ENCODE data around the gene CLDN7.

The CLDN7 gene

GRCh38 chr17:7284911-7285310 is 22.6 kb upstream of the CLDN7 start:
- no peak for DNase-seq

- DNase-seq, result no peak
Measured at GRCh38 chr17:7283471-7284216, 21.4 kb upstream of the CLDN7 start.

DNA sequence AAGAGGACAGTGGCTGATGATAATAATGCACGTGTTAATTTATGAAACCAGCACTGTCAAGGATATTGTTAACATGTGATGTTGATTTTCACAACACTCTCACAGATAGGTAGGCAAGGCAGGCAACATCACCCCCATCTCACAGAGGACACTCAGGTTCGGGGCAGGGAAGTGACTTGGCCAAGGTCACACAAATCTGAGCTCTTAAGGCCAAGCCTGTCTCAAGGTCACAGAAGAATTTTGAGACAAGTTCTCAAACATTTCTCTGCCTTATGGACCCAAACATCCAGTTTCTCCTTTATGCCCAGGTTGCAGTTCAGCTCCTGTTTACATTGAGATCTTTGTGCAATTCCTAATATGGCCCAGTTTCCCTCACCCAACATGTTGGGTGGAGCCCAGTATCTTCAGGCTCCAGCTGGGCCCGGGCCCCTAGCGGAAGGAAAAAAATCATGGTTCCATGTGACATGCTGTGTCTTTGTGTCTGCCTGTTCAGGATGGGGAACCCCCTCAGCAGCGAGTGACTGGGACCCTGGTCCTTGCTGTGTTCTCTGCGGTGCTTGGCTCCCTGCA is 20.6 kb upstream of the CLDN7 start:
- no peak for DNase-seq

DNA sequence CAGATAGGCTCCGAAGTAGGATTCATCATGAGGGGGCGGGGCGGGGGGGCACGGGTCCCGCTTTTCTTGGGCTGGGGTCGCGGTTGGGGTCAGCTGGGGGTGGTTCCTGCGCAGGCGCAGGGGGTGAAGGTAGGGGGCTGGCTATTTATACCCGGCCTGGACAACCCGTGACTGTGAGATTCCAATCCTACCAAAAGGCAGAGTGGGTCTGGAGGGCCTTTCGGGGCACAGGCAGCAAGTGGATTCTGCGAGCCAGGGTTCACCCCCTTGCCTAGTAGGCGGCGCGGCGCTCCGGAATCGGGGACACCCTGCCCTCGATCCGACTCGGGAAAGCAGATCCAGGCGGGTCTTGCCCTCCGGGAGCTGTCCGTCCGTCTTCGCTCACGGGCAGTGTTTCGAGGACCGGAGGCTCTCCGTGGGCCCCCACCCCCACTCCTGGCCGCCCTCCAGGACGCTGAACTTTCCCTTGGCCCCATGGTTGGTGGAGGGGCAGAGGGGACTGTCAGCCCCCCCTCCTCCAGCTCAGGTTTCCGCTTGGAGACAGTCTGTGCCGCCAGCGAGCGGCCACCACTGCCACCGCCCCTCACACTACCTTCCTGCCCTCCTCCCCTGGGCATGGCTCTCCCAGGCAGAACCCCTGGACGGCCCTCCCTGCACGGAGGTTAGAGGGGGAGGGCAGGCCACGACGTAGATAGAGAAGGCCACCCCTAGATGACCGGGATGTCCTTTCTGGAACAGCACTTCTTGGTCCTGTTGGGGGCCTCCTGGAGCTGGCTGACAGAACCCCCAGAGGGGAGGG is 19.9 kb upstream of the CLDN7 start:
- no peak for DNase-seq

DNA sequence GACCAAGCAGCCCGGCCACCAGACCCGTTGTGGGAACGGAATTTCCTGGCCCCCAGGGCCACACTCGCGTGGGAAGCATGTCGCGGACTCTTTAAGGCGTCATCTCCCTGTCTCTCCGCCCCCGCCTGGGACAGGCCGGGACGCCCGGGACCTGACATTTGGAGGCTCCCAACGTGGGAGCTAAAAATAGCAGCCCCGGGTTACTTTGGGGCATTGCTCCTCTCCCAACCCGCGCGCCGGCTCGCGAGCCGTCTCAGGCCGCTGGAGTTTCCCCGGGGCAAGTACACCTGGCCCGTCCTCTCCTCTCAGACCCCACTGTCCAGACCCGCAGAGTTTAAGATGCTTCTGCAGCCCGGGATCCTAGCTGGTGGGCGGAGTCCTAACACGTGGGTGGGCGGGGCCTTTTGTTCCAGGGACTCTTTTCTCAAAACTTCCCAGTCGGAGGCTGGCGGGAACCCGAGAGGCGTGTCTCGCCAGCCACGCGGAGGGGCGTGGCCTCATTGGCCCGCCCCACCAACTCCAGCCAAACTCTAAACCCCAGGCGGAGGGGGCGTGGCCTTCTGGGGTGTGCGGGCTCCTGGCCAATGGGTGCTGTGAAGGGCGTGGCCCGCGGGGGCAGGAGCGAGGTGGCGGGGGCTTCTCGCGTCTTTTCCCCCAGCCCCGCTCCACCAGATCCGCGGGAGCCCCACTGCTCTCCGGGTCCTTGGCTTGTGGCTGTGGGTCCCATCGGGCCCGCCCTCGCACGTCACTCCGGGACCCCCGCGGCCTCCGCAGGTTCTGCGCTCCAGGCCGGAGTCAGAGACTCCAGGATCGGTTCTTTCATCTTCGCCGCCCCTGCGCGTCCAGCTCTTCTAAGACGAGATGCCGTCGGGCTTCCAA is 19.0 kb upstream of the CLDN7 start, which contains the start of gene SLC2A4:
Gene SLC2A4, plus strand, starts transcription at position 645 of the 879 bp plus-strand sequence. Its CDS starts 217 bp downstream, at position 862.
- DNase-seq, result peak; percentile 92

DNA sequence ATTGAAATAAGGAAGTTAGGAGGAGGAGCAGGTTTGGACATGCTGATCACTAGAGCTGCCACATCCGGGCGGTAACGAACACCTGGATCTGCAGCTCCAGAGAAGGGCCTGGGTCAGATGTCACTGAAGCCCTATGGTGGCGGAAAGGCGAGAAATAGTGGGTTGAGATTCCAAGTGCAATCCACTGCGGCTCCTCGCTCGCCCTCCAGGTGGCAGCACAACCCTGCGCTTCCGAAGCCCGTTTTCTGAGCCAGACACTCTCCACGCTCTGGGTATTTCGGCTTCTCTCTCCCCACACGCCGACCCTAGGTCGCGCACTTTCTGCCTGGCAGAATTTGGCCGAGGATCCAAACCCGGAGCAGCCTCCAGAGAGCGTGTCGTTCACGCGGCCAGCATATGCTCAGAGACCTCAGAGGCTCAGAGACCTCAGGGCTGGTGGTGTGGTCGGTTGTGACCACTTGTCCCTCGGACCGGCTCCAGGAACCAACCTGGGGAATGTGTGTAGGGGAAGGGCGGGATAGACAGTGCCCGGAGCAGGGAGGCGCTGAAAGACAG is 18.3 kb upstream of the CLDN7 start:
- peak; percentile 83 for DNase-seq

- DNase-seq, result no peak
Measured at GRCh38 chr17:7279448-7279847, 17.2 kb upstream of the CLDN7 start.

DNA sequence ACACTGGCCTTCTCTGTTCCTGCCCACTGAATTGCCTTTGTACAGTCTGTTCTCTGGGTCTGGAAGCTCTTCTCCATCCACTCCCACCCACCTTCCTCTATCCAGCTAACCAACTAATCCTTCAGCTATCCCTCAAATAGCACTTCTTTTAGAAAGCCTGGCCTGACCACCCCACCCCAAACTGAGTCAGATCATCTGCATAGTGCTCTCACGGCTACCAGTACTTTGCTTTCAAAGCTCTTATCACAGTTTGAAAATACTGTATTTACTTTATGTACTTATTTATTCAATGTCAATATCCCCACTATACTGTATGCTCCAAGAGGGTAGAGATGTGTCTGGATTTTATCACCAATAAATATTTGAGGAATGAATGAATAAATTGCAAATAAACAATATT is 4.5 kb upstream of the CLDN7 start:
- no peak for DNase-seq

DNA sequence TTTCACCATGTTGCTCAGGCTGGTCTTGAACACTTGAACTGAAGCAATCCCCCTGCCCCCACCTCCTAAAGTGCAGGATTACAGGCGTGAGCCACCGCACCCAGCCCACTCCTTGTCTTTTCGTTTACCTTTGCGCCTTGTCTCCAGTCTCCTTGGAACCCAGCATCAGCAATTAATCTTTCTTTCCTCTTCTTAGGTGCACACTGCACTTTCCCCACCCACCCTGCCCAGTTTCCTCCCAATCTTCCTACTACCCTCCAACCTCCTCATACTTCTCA is 1.5 kb upstream of the CLDN7 start:
- no peak for DNase-seq

GRCh38 chr17:7262935-7263800 is 890 bp upstream of the CLDN7 start:
- DNase-seq, result no peak

DNA sequence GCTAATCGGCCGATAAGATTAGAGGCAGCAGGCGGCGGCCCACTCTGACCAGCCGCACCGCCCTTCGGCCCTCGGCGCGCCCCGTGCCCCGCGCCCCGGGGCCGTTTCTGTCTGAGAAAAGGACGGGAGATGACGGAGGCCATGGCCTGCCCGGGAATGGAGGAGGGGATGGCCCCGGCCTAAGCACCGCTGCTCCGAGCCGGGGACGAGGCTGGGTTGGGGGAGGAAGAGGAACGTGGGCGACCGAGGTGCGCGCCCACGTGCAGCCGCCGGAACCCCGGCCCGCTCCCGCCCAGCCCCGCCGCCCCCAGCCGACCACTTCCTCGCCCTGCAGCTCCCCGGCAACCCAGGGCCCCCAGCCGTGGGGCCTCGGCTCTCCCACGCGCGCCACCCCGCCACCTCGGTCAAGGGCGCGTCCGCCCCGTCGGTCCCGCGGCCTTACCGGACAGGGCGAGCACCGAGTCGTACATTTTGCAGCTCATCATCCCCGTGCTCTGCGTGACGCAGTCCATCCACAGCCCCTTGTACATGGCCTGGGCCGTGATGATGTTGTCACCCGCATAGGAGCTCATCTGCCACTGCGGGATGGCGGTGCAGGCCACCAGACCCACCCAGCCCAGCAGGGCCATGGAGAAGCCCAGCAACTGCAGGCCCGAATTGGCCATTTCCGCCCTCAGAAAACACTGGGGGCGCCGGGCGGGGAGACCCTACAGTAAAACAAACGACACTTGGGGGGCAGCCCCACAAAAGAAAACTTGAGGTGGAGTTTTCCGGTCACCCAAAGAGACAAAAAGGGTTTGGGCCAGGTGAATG is 693 bp downstream of the CLDN7 start:
- peak; percentile 17 for DNase-seq

GRCh38 chr17:7260651-7261378 is 1.5 kb downstream of the CLDN7 start:
- DNase-seq, result peak; percentile 39

DNA sequence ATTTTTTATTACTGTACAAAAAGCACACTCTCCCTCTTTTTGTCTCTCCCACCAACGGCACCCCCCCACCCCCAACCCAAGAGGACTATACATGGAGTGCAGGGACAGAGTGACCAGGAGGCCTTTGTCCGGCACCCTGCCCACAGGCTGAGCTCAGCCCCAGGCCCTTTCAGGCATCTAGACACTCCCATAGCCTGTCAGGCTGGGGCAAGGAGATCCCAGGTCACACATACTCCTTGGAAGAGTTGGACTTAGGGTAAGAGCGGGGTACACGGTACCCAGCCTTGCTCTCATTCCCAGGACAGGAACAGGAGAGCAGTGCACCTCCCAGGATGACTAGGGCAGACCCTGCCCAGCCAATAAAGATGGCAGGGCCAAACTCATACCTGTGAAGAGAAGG is 2.1 kb downstream of the CLDN7 start:
- no peak for DNase-seq

DNA sequence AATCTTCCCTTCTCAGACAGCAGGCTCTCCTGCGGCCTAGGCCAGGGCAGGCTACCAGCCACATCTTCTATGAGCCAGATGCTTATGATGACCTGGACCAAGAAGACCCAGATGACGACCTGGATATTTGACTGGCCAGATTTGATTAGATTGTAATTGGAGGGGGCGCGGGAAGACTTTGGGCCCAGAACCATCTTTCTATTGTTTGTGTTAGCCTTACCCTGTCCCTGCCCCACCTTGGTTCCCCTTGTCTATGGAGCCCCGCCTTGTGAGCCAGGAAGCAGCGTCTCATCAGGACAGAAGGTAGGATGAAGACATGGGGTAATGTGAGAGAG is 2.8 kb downstream of the CLDN7 start:
- DNase-seq, result no peak

GRCh38 chr17:7258731-7259554 is 3.3 kb downstream of the CLDN7 start:
- DNase-seq, result peak; percentile 18

DNA sequence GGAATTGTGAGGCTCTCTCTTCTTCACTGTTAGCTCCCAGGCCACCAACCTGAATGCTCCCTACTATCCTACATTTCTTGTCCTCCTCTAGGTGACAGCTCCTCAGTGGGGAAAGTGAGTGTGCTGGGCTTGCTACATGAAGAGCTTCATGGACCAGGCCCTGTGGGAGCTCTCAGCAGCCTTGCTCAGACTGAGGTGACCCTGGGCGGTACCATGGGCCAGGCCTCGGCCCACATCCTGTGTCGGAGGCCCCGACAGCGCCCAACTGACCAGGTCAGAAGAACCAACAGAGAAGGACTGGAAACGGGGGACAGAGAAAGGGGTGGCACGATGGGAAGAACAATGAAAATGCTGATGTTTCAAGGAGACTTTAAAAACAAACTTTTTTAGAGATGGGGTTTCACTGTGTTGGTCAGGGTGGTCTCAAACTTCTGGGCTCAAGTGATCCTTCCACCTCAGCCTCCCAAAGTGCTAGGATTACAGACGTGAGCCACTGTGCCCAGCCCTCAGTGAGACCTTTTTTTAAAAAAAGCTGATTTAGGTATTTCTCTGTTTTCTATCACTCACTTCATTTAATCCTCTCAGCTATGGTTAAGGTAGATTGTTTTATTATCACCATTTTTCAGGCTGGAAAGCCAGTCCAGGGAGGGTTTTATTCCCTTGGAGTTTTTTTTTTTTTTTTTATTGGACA is 5.4 kb downstream of the CLDN7 start:
- DNase-seq, result no peak

GRCh38 chr17:7254511-7254910 is 7.8 kb downstream of the CLDN7 start:
- no peak for DNase-seq

DNA sequence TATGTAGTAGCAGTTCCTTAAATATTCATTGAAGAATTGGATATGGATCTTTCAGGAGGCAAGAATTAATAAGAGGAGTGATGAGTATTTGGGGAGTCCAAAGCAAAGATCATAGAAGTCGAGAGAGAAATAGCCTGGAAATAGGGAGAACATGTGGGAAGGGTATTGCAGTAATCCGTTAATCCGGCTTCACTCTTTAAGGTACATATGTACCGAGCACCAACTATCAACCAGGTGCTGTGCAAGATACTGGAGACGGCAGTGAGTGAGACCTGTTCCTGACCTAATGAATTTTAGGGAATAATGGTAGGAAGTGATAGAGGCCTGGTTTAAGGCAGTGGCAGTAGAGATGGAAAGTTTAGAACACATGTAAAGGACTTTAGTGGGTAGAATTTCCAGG is 9.2 kb downstream of the CLDN7 start:
- no peak for DNase-seq

All from activated CD4-positive, alpha-beta T cell treated with anti-CD3 and anti-CD28 coated beads, Interleukin-2, Interleukin-6, amounts not matched to agents 100 ng/mL and 50 ng/mL, durations not matched to agents 16 hours and 8 hours (primary cell).